HPDE6-E6E7 (cell line): ENCODE data around the gene TOP3B.
"Not testable (repeated sequence)": the region's sequence is repeated elsewhere in the genome, so short reads cannot be mapped to it uniquely, and the experiment has no call there.

ENCODE experiments used
- DNase-seq: peaks from one replicate; pipeline ENCODE4 v3.0.0; 2011; ENCODE audit warnings: missing footprints; ENCODE audit errors: extremely low spot score

Gene TOP3B

GRCh38 chr22:21923163-21923561 is 59.4 kb downstream of the TOP3B start:
- no peak for DNase-seq

DNA sequence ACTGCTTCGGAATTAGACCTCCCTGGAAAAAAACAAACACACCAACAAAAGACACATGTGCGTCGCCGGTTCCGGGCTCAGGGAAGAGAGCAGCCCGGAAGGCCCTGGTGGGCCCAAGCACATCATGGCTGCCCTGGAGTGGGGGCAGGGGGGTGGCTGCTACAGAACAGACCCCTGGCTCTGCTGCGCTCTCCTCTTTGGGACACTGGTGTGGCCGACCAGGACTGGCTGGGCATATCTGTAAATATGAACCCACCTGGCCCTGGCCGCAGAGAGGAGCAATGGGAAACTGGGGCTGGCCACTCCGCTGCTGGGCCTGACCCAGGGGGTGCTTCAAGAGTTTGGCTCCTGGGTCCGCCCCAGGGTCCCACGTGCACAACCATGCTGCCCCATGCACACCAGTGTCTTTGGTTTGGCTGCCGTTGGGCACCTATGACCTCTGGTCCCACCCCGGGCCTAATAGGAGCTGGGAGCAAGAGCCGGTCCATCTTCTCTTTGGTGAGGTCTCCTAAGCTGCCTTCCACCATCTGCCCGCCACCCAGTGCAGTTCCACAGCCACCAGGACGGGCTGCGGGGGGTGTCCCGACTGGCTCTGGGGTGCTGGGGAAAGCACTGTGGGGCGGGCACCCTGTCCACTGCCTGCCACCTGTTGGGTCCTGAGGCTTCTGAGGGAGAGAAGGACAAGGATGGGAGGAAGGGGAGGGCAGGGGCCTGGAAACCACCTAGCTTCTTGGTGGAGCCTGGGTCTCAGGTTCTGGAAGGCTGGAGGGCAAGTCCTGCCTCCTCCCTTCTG is 60.0 kb downstream of the TOP3B start:
- no peak for DNase-seq

DNA sequence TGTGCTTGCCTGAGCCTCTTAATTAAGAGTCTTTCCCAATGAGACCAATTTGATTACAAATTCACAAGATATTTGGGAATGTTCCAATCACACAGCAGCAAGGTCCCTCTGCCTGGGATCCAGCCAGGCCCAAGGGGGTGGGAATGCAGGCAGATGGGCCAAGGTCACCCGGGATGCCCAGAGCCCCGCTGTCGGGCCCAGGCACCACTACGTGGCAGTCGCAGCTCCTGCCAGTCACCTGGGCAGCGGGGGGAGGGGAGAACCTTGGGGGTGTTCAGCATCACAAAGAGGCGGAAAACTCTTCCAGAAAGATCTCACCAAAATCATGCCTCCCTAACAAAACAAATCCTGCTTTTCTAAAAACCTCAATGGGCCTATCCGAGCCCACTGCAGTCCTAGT is 60.9 kb downstream of the TOP3B start:
- DNase-seq: no peak

- no peak for DNase-seq
Observed at GRCh38 chr22:21921184-21921721, 61.3 kb downstream of the TOP3B start.

DNA sequence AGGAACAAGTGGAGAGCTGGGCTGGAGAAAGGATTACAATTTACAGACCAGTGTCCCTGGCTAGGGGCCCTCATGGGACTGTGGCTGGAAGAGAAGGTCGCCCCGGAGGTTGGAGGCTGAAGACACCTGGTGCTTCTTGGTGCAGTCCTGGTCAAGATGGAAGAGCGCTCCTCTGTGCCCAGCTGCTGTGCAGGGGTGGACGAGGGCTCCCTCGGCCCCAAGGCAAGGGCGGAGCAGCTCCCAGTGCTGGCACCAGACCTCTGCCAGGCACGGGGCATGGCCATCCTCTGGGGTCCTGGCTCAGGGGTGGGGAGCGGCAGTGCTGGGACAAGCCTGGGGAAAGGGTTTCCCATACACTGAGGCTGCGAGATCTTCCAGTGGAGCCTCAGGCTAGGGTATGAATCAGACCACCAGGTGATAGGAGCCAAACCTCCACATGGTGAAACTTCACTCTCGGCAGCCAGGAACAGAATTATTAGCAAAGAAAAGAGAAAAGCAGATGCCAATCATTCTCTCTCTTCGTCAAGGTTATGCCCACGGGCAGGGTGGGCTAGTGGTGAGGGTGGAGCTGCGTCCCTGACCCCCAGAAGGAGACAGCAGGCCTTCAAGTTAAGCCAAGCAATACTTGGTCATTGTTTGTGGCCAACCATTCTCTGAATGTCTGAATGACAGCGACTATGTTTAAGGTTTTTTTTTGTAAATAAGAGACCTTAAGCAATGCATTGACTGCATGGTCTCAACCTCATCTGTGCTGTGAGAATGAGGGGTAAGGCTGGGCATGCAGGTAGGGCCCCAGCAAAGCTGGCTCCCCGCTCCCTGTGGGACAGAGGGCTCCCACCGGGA is 62.0 kb downstream of the TOP3B start:
- no peak for DNase-seq

- DNase-seq: no peak
Observed at GRCh38 chr22:21919526-21920307, 62.9 kb downstream of the TOP3B start.

DNA sequence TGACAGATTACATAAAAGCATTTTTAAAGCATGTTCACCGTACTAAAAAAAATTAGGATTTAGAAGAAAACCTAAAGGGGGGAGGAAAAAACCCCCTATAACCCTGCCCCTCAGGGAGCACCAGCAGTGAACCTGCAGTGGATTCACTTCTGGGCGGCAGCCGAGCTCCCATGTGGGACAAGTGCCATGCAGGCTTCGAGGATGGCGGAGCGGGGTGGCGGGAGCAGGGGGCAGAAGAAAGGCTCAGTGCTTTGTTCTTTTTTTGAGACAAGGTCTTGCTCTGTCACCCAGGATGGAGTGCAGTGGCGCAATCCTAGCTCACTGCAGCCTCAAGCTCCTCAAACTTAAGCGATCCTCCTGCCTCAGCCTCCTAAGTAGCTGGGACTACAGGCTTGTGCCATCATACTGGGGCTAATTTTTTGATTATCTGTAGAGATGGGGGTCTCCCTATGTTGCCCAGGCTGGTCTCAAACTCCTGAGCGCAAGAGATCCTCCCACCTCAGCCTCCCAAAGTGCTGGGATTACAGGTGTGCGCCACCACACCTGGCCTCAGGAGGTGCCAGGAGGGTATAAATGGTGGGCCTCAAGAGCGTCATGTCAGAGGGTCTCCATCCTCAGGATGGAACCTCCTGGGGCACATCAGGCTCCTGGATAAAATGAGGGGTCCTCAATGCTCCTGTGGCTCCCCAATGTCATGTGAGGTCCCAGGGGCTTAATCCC is 64.0 kb downstream of the TOP3B start:
- DNase-seq: no peak

DNA sequence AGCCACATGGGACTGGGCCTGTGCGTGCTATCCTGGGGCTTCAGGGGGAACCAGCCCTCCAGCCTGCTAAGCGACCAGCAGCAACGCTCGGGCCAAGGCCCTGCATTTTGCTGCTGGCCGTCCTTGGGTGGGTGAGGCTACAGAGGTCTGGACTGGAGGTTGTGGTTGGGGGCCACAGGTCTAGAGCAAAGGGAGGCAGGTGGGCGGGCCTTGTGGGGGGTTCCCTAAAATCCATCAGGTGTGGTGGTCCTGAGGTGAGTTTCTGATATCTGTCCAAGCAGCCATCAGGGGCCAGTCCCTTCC is 64.7 kb downstream of the TOP3B start:
- DNase-seq: no peak

- DNase-seq: no peak
Observed at GRCh38 chr22:21917181-21917958, 65.2 kb downstream of the TOP3B start.

GRCh38 chr22:21916309-21916918 is 66.2 kb downstream of the TOP3B start:
- no peak for DNase-seq

- DNase-seq: no peak
Observed at GRCh38 chr22:21915624-21916308, 66.8 kb downstream of the TOP3B start.

- DNase-seq: not testable (repeated sequence)
Observed at GRCh38 chr22:21914033-21914642, 68.4 kb downstream of the TOP3B start.

- DNase-seq: not testable (repeated sequence)
Observed at GRCh38 chr22:21910367-21910766, 72.2 kb downstream of the TOP3B start.

GRCh38 chr22:21909871-21910270 is 72.7 kb downstream of the TOP3B start:
- DNase-seq: no peak

DNA sequence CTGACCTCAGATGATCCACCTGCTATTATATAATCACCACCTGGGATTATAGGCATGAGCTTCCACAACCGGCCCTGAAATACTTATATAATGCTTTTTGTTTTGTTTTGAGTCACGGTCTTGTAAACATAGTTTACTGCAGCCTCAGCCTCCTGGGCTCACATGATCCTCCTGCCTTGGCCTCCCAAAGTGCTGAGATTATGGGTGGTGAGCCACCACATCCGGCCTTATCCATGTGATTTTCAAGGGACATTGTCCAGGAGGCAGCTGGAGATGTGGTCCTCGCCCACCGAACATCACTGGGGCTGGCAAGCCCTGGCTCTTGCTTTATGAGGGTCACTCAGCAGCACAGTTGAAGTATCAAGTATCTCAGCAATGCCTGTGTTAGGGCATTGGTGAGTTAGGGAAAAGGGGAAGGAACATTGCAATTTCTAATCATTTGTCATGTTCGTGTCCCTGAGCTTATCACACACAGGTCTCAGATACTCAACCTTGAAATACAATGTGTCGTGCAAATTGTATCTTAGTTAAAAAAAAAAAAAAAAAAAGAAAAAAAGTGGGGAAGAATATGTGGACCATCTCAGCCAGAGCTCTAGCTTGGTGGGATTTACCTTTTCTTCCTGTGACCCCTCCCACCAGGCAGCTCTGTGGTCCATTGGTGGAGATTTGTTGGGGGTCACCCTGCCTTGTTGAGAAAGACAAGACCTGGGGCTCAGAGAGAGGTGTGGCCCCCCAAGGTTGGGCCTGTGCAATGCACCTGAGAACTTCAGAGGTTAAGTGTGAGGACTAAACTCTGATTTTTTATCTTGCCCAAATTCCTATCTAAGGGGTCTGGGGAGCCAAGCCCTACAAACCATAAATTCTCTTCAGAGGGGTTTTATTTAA is 74.7 kb downstream of the TOP3B start:
- DNase-seq: no peak
